ENCODE measurements around the gene TMX2.

DNA sequence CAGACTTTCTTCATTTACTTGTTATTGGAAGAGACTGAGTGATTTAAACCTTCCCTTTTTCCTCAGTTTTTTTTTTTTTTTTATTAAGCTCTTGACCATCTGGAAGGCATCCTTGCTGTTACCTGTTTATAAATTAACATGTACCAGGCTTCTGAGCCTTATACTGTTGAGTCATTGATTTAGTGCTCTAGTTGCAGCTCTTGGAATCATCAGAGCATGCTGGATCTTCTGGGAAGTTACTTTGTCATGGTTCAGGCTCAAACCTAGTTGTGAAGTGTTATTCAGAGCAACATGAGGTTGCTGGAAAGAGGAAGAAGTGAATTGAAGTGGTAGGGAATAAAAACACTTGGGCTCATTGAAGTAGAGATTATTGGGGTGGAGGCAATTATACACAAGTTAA lies 38.1 kb upstream of the TMX2 start:
- TF ChIP-seq, protein P1, sequence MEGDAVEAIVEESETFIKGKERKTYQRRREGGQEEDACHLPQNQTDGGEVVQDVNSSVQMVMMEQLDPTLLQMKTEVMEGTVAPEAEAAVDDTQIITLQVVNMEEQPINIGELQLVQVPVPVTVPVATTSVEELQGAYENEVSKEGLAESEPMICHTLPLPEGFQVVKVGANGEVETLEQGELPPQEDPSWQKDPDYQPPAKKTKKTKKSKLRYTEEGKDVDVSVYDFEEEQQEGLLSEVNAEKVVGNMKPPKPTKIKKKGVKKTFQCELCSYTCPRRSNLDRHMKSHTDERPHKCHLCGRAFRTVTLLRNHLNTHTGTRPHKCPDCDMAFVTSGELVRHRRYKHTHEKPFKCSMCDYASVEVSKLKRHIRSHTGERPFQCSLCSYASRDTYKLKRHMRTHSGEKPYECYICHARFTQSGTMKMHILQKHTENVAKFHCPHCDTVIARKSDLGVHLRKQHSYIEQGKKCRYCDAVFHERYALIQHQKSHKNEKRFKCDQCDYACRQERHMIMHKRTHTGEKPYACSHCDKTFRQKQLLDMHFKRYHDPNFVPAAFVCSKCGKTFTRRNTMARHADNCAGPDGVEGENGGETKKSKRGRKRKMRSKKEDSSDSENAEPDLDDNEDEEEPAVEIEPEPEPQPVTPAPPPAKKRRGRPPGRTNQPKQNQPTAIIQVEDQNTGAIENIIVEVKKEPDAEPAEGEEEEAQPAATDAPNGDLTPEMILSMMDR (IDR thresholded peaks at IDR 0.05) = no peak
- TF ChIP-seq POLR2AphosphoS5 (IDR thresholded peaks at IDR 0.05) = no peak
- TF ChIP-seq EP300 (IDR thresholded peaks at IDR 0.05) = no peak

Measured in gastroesophageal sphincter (tissue), 3 donors.